Right lobe of liver (tissue), 6 donors: ENCODE results near the gene KCNB1. TPM values are rescaled to one million over a fixed set of nuclear protein-coding genes. Genes with fewer than 3 reads are reported as not detected.
A peak's percentile ranks its signal among the peaks of the same experiment; 100 is the strongest.

Experiments
- ATAC-seq, 4 donors: fragments of 200-7000 bp; cut with Tn5 transposase; one replicate each; pipeline ENCODE4 v1.9.1; 2020; ENCODE audit warnings: mild to moderate bottlenecking in 4 of 4, moderate library complexity in 4 of 4
- DNase-seq, 3 donors: peaks; one replicate each; pipeline ENCODE4 v3.0.0-alpha.2; 2020
- H3K27ac ChIP-seq, 3 donors: fragments of 200-600 bp; one replicate each; pipeline ENCODE4 v1.8.0; 2022
- H3K27me3 ChIP-seq, 2 donors: fragments of 200-600 bp; one replicate each; pipeline ENCODE4 v1.8.0; 2022
- H3K36me3 ChIP-seq, 4 donors: fragments of 200-600 bp; sonication (generic) in 1 of 4; one replicate each; pipeline versions ENCODE4 v1.5.1 to v1.8.0; 2017 to 2022; ENCODE audit warnings: control low read depth in 1 of 4
- H3K4me1 ChIP-seq, 4 donors: fragments of 200-600 bp; sonication (generic) in 1 of 4; one replicate each; pipeline versions ENCODE4 v1.5.1 to v1.8.0; 2017 to 2022; ENCODE audit warnings: control low read depth in 1 of 4
- H3K4me3 ChIP-seq, 3 donors: fragments of 200-600 bp; one replicate each; pipeline ENCODE4 v1.8.0; 2022
- H3K9me3 ChIP-seq, 4 donors: fragments of 200-600 bp; sonication (generic) in 1 of 4; one replicate each; pipeline versions ENCODE4 v1.5.1 to v1.8.0; 2017 to 2022; ENCODE audit warnings: control low read depth in 1 of 4
- POLR2A ChIP-seq: fragments of 450-650 bp; IDR thresholded peaks from one replicate; pipeline ENCODE4 v1.6.1; 2017; ENCODE audit warnings: antibody characterized with exemption, mild to moderate bottlenecking
- WGBS: methylation state at CpG from one replicate; pipeline ENCODE4 v1.1.6; 2018; ENCODE audit warnings: low coverage, low lambda C conversion rate; ENCODE audit not compliant: insufficient coverage; ENCODE audit errors: missing lambda C conversion rate; 5-methylcytosine and 5-hydroxymethylcytosine counted together
- intact Hi-C, 2 donors: fragments of 100-400 bp; cut with DNase I; formaldehyde crosslinking; loops; one replicate each; pipeline versions ENCODE4 v1.11.2 to v1.14.1; 2022
- total RNA-seq, 6 experiments: library from RNA; depleted of rRNA in 2 of 6; stranded (reverse); fragments of >200 nt in 2 of 6; fragmentation: NEBNext Ultra II Directional in 3 of 6; extraction: Animal tissue kit (Norgen Biotek cat#: 25700) in 3 of 6; gene quantifications; one replicate each; pipeline versions ENCODE4 v1.1.0 to v1.2.4, GENCODE V29; 2016 to 2023
- TF ChIP-seq, protein P1 (sequence below), 4 donors: fragments of 200-600 bp in 3 of 4; fragments of 450-650 bp in 1 of 4; IDR thresholded peaks; one replicate each; pipeline versions ENCODE4 v1.5.1 to v1.8.0; 2016 to 2022; ENCODE audit warnings: antibody characterized with exemption in 4 of 4, mild to moderate bottlenecking in 2 of 4
- donor health status: DM: no; HTN: yes; CAD: no.
- donor health status: DM: no; HTN: no; CAD: no.
- donor health status: DM: no; HTN: no; CAD: no.
- donor health status: DM: no; HTN: yes; CAD: no.
- donor health status: DM: no; HTN: yes; CAD: no.

The KCNB1 gene
- total RNA-seq, 6 experiments from 2014 or later: 1.5 to 8.2 (median 3.8) TPM

DNA sequence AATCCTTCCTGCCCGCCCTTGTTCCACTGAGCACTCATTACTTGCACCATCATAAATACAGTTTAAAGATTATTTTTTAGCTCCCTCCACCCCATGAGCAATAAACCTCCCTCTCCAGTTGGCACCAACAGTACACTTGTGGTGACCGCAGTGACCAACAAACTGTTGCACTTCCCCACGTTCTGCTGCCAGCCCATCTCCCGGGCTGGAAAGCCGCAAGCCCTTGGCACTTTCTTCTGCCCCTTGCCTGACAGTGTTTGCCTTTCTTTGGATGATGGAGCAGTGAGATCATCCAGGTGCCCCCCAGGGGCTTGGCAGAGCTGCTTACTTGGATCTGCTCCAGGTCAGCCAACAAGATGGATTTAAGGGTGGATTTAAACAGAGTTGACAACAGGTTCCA lies 21.6 kb downstream of the KCNB1 start:
- Histone ChIP-seq H3K9me3 (no peaks in the 10 kb centered on the region), H3K4me1 (peaks cover 0 to 12% (median 1%) of the 10 kb centered on the region in 4 donors), H3K27ac (peak overlapping the region in 1 of 3 donors; percentile 25), H3K27me3 (no peaks in the 10 kb centered on the region), H3K36me3 (no peaks in the 10 kb centered on the region), H3K4me3 (no peak overlapping the region)
- DNase-seq (peak; percentile 71 to 92 (median 92)), ATAC-seq (peak; percentile 84 to 94 (median 92))
- intact Hi-C loops: no loop called here
- TF ChIP-seq POLR2A: no peak
- TF ChIP-seq, protein P1, sequence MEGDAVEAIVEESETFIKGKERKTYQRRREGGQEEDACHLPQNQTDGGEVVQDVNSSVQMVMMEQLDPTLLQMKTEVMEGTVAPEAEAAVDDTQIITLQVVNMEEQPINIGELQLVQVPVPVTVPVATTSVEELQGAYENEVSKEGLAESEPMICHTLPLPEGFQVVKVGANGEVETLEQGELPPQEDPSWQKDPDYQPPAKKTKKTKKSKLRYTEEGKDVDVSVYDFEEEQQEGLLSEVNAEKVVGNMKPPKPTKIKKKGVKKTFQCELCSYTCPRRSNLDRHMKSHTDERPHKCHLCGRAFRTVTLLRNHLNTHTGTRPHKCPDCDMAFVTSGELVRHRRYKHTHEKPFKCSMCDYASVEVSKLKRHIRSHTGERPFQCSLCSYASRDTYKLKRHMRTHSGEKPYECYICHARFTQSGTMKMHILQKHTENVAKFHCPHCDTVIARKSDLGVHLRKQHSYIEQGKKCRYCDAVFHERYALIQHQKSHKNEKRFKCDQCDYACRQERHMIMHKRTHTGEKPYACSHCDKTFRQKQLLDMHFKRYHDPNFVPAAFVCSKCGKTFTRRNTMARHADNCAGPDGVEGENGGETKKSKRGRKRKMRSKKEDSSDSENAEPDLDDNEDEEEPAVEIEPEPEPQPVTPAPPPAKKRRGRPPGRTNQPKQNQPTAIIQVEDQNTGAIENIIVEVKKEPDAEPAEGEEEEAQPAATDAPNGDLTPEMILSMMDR (IDR thresholded peaks at IDR 0.05): no peak
- WGBS: 27% methylated on average over 5 of the region's 5 CpGs

DNA sequence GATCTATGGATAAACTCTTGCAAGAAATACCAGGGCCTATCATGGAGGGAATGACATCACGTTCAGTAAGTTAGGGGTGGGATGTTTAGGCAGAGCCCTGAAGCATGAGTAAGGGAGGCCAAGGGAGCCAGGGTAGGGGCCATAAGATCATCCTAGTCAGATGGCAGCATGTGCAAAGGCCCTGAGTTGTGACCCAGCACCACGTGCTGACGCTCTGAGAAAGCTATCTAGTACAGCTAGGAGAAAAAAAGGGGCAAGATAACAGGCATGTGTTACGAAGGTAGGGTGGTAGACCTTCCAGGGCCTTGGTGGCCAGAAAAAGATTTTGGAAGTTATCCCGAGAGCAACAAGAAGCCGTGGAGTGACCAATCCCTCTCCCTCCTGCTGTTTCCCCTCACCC lies 22.3 kb downstream of the KCNB1 start:
- no peak for ATAC-seq
- H3K27ac ChIP-seq: peak overlapping the region in 1 of 3 donors; percentile 24
- 76% methylated on average over 4 of the region's 6 CpGs for WGBS

DNA sequence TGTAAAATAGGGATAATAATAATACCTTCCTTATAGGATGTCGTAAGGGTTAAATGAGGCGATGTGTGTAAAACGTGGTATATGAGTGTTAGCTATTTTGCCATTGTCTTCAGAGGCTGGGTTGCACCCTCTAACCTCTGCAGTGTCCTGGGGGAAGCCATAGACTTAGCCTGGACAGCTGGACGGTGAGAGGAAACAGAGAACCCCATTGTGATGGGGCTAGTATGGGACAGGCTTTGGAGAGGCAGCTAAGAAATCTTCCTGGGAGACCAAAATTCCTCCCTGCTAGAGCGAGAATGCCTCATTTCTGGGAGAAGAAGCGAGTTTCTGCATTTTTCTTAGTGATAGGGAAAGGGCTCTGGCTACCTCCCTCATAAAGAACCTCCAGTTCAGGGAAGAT lies 22.8 kb downstream of the KCNB1 start:
- intact Hi-C loops: no loop called here
- peaks cover 0 to 12% (median 1%) of the 10 kb centered on the region in 4 donors for H3K4me1 ChIP-seq
- DNase-seq (no peak), ATAC-seq (no peak)
- H3K36me3 ChIP-seq: no peaks in the 10 kb centered on the region
- no peaks in the 10 kb centered on the region for H3K27me3 ChIP-seq
- no peak overlapping the region for H3K4me3 ChIP-seq
- H3K9me3 ChIP-seq: no peaks in the 10 kb centered on the region
- WGBS: 82% methylated on average over 6 of the region's 6 CpGs
- H3K27ac ChIP-seq: no peak overlapping the region
- no peak for TF ChIP-seq POLR2A
- TF ChIP-seq, protein P1 (IDR thresholded peaks at IDR 0.05): no peak

More for the DNA sequence above, 22.3 kb downstream of the KCNB1 start:
- no peak for TF ChIP-seq POLR2A
- TF ChIP-seq, protein P1 (IDR thresholded peaks at IDR 0.05): no peak
- Histone ChIP-seq H3K4me1 (peaks cover 0 to 12% (median 1%) of the 10 kb centered on the region in 4 donors), H3K4me3 (no peak overlapping the region), H3K9me3 (no peaks in the 10 kb centered on the region), H3K27me3 (no peaks in the 10 kb centered on the region), H3K36me3 (no peaks in the 10 kb centered on the region)
- intact Hi-C loops: no loop called here
- DNase-seq: no peak

DNA sequence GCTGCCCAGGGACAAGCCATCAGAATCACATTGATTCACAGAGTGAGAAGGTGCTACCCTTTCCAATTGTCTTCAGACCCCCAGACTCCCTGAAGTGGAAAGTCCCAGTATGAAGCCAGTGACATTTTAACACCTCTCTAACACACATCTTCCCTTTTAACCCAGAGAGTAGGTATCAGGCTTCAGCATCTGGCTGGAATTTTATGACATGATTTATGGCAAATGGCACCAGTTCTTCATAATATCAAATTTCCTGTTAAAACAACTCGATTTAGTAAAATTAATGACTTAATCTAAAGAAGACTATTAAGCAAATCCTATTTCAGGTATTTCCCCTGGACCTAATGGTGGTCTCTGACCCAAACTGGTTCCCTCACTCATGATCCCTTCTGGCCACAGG lies 25.0 kb downstream of the KCNB1 start:
- H3K36me3 ChIP-seq: no peaks in the 10 kb centered on the region
- H3K27ac ChIP-seq: no peak overlapping the region
- ATAC-seq: no peak
- TF ChIP-seq, protein P1 (IDR thresholded peaks at IDR 0.05): no peak
- no peak for TF ChIP-seq POLR2A
- WGBS: 53% methylated on average over 1 of the region's 1 CpG
- H3K4me3 ChIP-seq: no peak overlapping the region
- H3K4me1 ChIP-seq: peaks cover 0 to 17% (median 1%) of the 10 kb centered on the region in 4 donors
- intact Hi-C loops: no loop called here
- no peaks in the 10 kb centered on the region for H3K9me3 ChIP-seq
- DNase-seq: no peak
- H3K27me3 ChIP-seq: no peaks in the 10 kb centered on the region

DNA sequence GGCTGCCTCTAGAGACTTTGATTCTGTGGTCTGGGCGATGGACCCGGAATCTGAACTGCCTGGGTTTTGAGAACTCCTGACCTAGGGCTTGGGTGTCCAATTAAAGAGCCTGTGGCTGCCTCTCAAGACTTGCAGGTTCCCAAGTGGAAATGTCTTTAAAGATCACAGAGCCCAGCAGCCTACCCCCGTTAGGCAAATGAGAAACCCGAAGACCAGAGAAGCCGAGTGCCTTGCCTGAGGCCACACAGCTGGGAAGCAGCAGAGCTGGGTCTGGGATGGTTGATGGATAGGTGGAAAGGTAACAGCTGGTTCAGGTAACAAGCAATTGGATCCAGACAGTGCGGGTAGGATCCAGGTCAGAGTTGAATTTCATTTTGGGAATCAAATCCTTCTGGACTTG lies 25.8 kb downstream of the KCNB1 start:
- peaks cover 0 to 24% (median 1%) of the 10 kb centered on the region in 4 donors for H3K4me1 ChIP-seq
- no peaks in the 10 kb centered on the region for H3K9me3 ChIP-seq
- no peak overlapping the region for H3K4me3 ChIP-seq
- H3K36me3 ChIP-seq: no peaks in the 10 kb centered on the region
- DNase-seq: no peak
- no peak for ATAC-seq
- no peak overlapping the region for H3K27ac ChIP-seq
- WGBS: 90% methylated on average over 2 of the region's 6 CpGs
- intact Hi-C loops: no loop called here
- no peak for TF ChIP-seq POLR2A
- TF ChIP-seq, protein P1 (IDR thresholded peaks at IDR 0.05): no peak
- H3K27me3 ChIP-seq: no peaks in the 10 kb centered on the region
